ENCODE results near the gene SCAP.

Gene SCAP

GRCh38 chr3:47425959-47426358 is 49.8 kb downstream of the SCAP start (continued):
- TF ChIP-seq ZNF426 (tag by site-specific recombination; IDR thresholded peaks at IDR 0.05): no peak
- TF ChIP-seq ZFHX2 (tag by site-specific recombination; conservative IDR thresholded peaks at IDR 0.05): no peak
- no peak for TF ChIP-seq ZNF140 (tag by site-specific recombination; IDR thresholded peaks at IDR 0.05)
- TF ChIP-seq ZNF704 (tag by site-specific recombination; IDR thresholded peaks at IDR 0.05): no peak
- no peak for TF ChIP-seq ZNF518A (tag by site-specific recombination; conservative IDR thresholded peaks at IDR 0.05; ENCODE audit: low read depth)
- TF ChIP-seq PRDM6 (tag by site-specific recombination; IDR thresholded peaks at IDR 0.05): no peak
- no peak for TF ChIP-seq ZNF701 (tag by site-specific recombination; IDR thresholded peaks at IDR 0.05)
- no peak for TF ChIP-seq GLIS2 (tag by site-specific recombination; IDR thresholded peaks at IDR 0.05)

GRCh38 chr3:47425383-47425778 is 50.4 kb downstream of the SCAP start:
- H3K36me3 ChIP-seq (ENCODE audit: control insufficient read depth in 2 of 2, insufficient read depth in 1 of 2, low read length in 2 of 2): peaks cover 0 to 78% of the 10 kb centered on the region in 2 experiments; a peak in 1 of 3 replicates
- POLR2A ChIA-PET: interaction anchor here (0.7 kb wide), 1 partner anchor 50 kb away, joined by 3 read pairs; the partner anchor contains the start of gene SCAP
- CTCF ChIA-PET: interaction anchor here (0.9 kb wide), 1 partner anchor 61 kb away, joined by 3 read pairs; no protein-coding TSS in a partner anchor
- H3K4me3 ChIP-seq (ENCODE audit: low read depth, low read length): no peak overlapping the region
- H3K9me3 ChIP-seq (ENCODE audit: control insufficient read depth, insufficient read depth, low read depth, low read length): no peaks in the 10 kb centered on the region
- no peak overlapping the region for H3K27ac ChIP-seq (ENCODE audit: extremely low read depth, low read depth, low read length)
- no peaks in the 10 kb centered on the region for H3K4me1 ChIP-seq (ENCODE audit: control insufficient read depth, insufficient read depth, low read length)
- TF ChIP-seq ZNF830 (tag by site-specific recombination; IDR thresholded peaks at IDR 0.05; ENCODE audit: low read depth) (no peak), ZNF10 (tag by site-specific recombination; IDR thresholded peaks at IDR 0.05) (no peak), INSM2 (tag by site-specific recombination; IDR thresholded peaks at IDR 0.05) (no peak), ZNF133 (tag by site-specific recombination; IDR thresholded peaks at IDR 0.05) (no peak), HOXD13 (CRISPR knock-in tag; IDR thresholded peaks at IDR 0.05; ENCODE audit: borderline replicate concordance) (no peak), AEBP2 (tag by site-specific recombination; IDR thresholded peaks at IDR 0.05; ENCODE audit: borderline replicate concordance) (no peak), ZNF513 (tag by site-specific recombination; IDR thresholded peaks at IDR 0.05) (no peak), ZNF514 (tag by site-specific recombination; IDR thresholded peaks at IDR 0.05) (no peak), ZNF670 (tag by site-specific recombination; IDR thresholded peaks at IDR 0.05; ENCODE audit: low read depth) (no peak), ZFP41 (tag by site-specific recombination; IDR thresholded peaks at IDR 0.05; ENCODE audit: borderline replicate concordance) (no peak), ZNF776 (tag by site-specific recombination; IDR thresholded peaks at IDR 0.05; ENCODE audit: borderline replicate concordance) (no peak), ZNF266 (tag by site-specific recombination; IDR thresholded peaks at IDR 0.05; ENCODE audit: low read depth) (no peak), ZSCAN18 (tag by site-specific recombination; IDR thresholded peaks at IDR 0.05) (no peak), OSR2 (tag by site-specific recombination; IDR thresholded peaks at IDR 0.05) (no peak)

All from HEK293 (cell line).